Natural killer cell (primary cell): Measurements from ENCODE around the gene IL33. TPM values are rescaled to one million over a fixed set of nuclear protein-coding genes. Genes with fewer than 3 reads are reported as not detected.

Source experiments
- ATAC-seq, 3 donors: fragments of 150-1000 bp in 2 of 3; fragments of 200-7000 bp in 1 of 3; cut with Tn5 transposase; 1 replicate in 1 of 3; 2 replicates in 2 of 3; pipeline ENCODE4 v1.10.0; 2021; ENCODE audit warnings: mild to moderate bottlenecking in 2 of 3, moderate library complexity in 2 of 3
- DNase-seq, 2 donors: peaks; one replicate each; pipeline versions ENCODE4 v3.0.0 to v3.0.0-alpha.2; 2013 to 2021; ENCODE audit warnings: mixed read lengths in 1 of 2
- H3K27ac ChIP-seq: one replicate; pipeline ENCODE4 v1.5.1; 2013; ENCODE audit warnings: mild to moderate bottlenecking, low read length
- H3K27me3 ChIP-seq: one replicate; pipeline ENCODE4 v1.6.1; 2013; ENCODE audit warnings: low read length; ENCODE audit not compliant: control insufficient read depth, insufficient read depth
- H3K36me3 ChIP-seq: one replicate; pipeline ENCODE4 v1.6.1; 2013; ENCODE audit warnings: low read length; ENCODE audit not compliant: control insufficient read depth, insufficient read depth
- H3K4me1 ChIP-seq: one replicate; pipeline ENCODE4 v1.6.1; 2013; ENCODE audit warnings: low read length; ENCODE audit not compliant: control insufficient read depth, insufficient read depth
- H3K4me3 ChIP-seq: one replicate; pipeline ENCODE4 v1.5.1; 2013; ENCODE audit warnings: low read length
- H3K9me3 ChIP-seq: one replicate; pipeline ENCODE4 v1.6.1; 2013; ENCODE audit warnings: low read length; ENCODE audit not compliant: control insufficient read depth, insufficient read depth
- H3K27ac Mint-ChIP-seq, 2 donors: one replicate each; pipeline ENCODE4 v1.8.0; 2022; ENCODE audit warnings: mild to moderate bottlenecking in 2 of 2, mixed read lengths in 2 of 2, moderate library complexity in 1 of 2
- H3K27me3 Mint-ChIP-seq, 2 donors: one replicate each; pipeline ENCODE4 v1.8.0; 2022; ENCODE audit warnings: low read depth in 2 of 2, mixed read lengths in 2 of 2
- H3K36me3 Mint-ChIP-seq: one replicate; pipeline ENCODE4 v1.8.0; 2022; ENCODE audit warnings: mixed read lengths
- H3K4me1 Mint-ChIP-seq, 2 donors: one replicate each; pipeline ENCODE4 v1.8.0; 2022; ENCODE audit warnings: mixed read lengths in 2 of 2
- H3K4me3 Mint-ChIP-seq: one replicate; pipeline ENCODE4 v1.8.0; 2022; ENCODE audit warnings: mild to moderate bottlenecking, moderate library complexity, mixed read lengths
- H3K9me3 Mint-ChIP-seq, 2 donors: one replicate each; pipeline ENCODE4 v1.8.0; 2022; ENCODE audit warnings: mixed read lengths in 2 of 2
- WGBS: methylation state at CpG from one replicate; pipeline ENCODE4 v1.1.7; 2013; ENCODE audit warnings: missing lambda C conversion rate; ENCODE audit not compliant: insufficient coverage; 5-methylcytosine and 5-hydroxymethylcytosine counted together
- intact Hi-C: fragments of 100-400 bp; cut with micrococcal nuclease; formaldehyde crosslinking; loops from one replicate; pipeline ENCODE4 v1.14.2; 2022
- total RNA-seq, 4 donors: library from RNA; stranded (reverse); fragments of 120-200 nt in 1 of 4; gene quantifications; one replicate each; pipeline versions ENCODE4 v1.2.3 to v1.2.4, GENCODE V29; 2013 to 2022
- TF ChIP-seq, protein P1 (sequence below): fragments of 200-600 bp; IDR thresholded peaks from one replicate; pipeline ENCODE4 v1.8.0; 2022; ENCODE audit warnings: antibody characterized with exemption

The IL33 gene
- total RNA-seq, 3 donors from 2014 or later (not counting 1 experiment from before 2014, with no cell fraction given): not detected

DNA sequence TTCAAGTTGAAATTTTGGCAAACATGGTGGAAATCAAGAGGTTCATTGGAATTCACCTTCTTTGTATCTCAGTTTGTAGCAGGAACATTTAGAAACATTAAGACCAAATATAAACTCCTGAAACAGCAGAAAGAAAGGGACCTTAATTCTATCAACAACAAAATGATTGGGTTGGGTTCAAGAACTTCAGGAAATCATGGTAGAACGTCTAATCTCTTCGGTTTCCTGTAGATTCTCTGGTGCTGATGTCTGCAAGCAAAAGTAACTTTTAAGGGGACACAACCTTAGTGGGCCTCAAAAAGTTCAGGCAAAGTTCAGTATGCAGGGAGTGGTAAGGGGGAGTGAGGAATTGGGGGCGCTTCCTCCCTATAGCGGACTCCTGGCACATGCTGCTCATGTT is 3.4 kb downstream of the IL33 start:
- Mint-ChIP-seq H3K4me3 (no peak overlapping the region), H3K27ac (no peak overlapping the region), H3K9me3 (no peaks in the 10 kb centered on the region), H3K27me3 (peaks cover 19 to 57% of the 10 kb centered on the region in 2 donors), H3K36me3 (no peaks in the 10 kb centered on the region), H3K4me1 (no peaks in the 10 kb centered on the region)
- Histone ChIP-seq H3K36me3 (no peaks in the 10 kb centered on the region), H3K4me3 (no peak overlapping the region), H3K27ac (no peak overlapping the region), H3K27me3 (peaks cover 4% of the 10 kb centered on the region), H3K9me3 (no peaks in the 10 kb centered on the region), H3K4me1 (no peaks in the 10 kb centered on the region)
- no peak for DNase-seq
- no peak for ATAC-seq
- WGBS: 90% methylated on average over 4 of the region's 4 CpGs
- TF ChIP-seq, protein P1, sequence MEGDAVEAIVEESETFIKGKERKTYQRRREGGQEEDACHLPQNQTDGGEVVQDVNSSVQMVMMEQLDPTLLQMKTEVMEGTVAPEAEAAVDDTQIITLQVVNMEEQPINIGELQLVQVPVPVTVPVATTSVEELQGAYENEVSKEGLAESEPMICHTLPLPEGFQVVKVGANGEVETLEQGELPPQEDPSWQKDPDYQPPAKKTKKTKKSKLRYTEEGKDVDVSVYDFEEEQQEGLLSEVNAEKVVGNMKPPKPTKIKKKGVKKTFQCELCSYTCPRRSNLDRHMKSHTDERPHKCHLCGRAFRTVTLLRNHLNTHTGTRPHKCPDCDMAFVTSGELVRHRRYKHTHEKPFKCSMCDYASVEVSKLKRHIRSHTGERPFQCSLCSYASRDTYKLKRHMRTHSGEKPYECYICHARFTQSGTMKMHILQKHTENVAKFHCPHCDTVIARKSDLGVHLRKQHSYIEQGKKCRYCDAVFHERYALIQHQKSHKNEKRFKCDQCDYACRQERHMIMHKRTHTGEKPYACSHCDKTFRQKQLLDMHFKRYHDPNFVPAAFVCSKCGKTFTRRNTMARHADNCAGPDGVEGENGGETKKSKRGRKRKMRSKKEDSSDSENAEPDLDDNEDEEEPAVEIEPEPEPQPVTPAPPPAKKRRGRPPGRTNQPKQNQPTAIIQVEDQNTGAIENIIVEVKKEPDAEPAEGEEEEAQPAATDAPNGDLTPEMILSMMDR: no peak
- intact Hi-C loops: loop anchor here (10.0 kb wide), 1 partner anchor 164 kb away; no protein-coding TSS in a partner anchor

DNA sequence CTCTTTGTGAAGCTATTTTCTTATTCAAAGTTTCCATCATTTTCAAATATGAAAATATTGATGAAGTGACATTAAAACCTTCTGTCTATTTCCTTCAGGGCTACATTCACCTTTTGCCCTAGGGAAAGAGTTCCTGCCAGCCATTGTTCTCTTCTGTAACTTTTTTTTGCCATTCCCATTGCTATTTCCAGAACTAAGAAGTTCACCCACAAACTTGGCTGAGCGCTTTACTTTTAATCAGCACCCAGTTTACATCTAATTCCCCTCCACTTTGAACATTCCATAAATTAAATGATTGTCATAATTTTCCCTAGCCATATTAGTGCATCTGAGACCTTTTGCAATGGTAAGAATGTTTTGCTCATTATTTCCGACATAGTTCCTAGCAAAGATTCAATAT is 4.4 kb downstream of the IL33 start:
- Mint-ChIP-seq H3K27ac (no peak overlapping the region), H3K4me3 (no peak overlapping the region), H3K27me3 (peaks cover 17 to 52% of the 10 kb centered on the region in 2 donors), H3K4me1 (no peaks in the 10 kb centered on the region), H3K9me3 (no peaks in the 10 kb centered on the region), H3K36me3 (no peaks in the 10 kb centered on the region)
- ATAC-seq (no peak), DNase-seq (no peak)
- Histone ChIP-seq H3K9me3 (no peaks in the 10 kb centered on the region), H3K27me3 (peaks cover 4% of the 10 kb centered on the region), H3K4me3 (no peak overlapping the region), H3K27ac (no peak overlapping the region), H3K4me1 (no peaks in the 10 kb centered on the region), H3K36me3 (no peaks in the 10 kb centered on the region)
- 100% methylated on average over 1 of the region's 2 CpGs for WGBS
- intact Hi-C loops: loop anchor here (10.0 kb wide), 1 partner anchor 165 kb away; no protein-coding TSS in a partner anchor
- TF ChIP-seq, protein P1: no peak

DNA sequence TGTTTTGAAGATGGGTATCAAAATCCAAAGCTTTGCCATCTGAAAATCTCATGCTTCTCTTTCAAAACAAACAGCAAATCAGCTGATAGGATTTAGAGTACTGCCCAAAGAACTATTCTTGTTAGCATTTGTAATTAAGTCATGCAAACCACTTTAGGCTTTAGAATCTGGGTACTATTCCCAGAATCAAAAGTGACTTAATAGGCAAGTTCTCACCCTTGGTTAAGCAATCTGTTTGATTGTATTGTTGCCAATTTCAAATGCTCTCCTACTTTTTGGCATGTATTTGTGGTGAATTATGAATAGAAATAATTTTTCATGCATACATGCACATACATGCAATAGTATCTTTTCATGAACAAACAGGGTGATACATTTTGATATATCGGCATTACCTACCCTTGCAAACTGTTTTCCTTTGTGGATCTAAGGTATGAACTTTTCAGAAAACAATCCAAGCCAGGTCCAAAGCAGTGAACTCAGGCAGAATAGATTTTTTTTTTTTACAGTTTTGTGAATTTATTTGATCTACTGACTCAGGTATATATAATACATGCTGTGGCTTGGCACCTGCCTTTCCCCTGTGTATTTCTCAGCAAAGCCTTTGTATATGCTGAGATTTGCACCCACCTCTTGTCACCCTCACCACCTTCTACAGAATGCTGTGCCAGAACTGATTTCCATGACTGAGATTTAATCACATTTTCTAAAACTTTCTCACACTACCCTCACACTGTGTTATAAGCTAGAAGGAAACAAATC is 9.0 kb downstream of the IL33 start:
- Histone ChIP-seq H3K27ac (no peak overlapping the region), H3K4me3 (no peak overlapping the region), H3K36me3 (no peaks in the 10 kb centered on the region), H3K27me3 (no peaks in the 10 kb centered on the region), H3K4me1 (no peaks in the 10 kb centered on the region), H3K9me3 (no peaks in the 10 kb centered on the region)
- no peak overlapping the region for H3K4me3 Mint-ChIP-seq
- peaks cover 17 to 36% of the 10 kb centered on the region in 2 donors for H3K27me3 Mint-ChIP-seq
- no peaks in the 10 kb centered on the region for H3K9me3 Mint-ChIP-seq
- TF ChIP-seq, protein P1: no peak
- no peaks in the 10 kb centered on the region for H3K36me3 Mint-ChIP-seq
- H3K27ac Mint-ChIP-seq: no peak overlapping the region
- WGBS: 100% methylated on average over 1 of the region's 1 CpG
- ATAC-seq (no peak), DNase-seq (no peak)
- intact Hi-C loops: no loop called here
- H3K4me1 Mint-ChIP-seq: no peaks in the 10 kb centered on the region
